Skin epidermis (tissue), 12 donors: ENCODE results near the gene ST14.
"Not testable (repeated sequence)": the region's sequence is repeated elsewhere in the genome, so short reads cannot be mapped to it uniquely, and the experiment has no call there.

ENCODE experiments used
- H3K27ac ChIP-seq, 21 experiments: fragments of 200-600 bp; sonication (generic) in 11 of 21; one replicate each; pipeline ENCODE4 v1.5.0; 2020; ENCODE audit warnings: mild to moderate bottlenecking in 3 of 21, inconsistent platforms in 2 of 21, moderate library complexity in 2 of 21
- H3K4me3 ChIP-seq, 7 experiments: fragments of 200-600 bp; sonication (generic) in 2 of 7; one replicate each; pipeline ENCODE4 v1.5.0; 2020; ENCODE audit warnings: inconsistent platforms in 2 of 7, mild to moderate bottlenecking in 2 of 7, moderate library complexity in 1 of 7

The ST14 gene

GRCh38 chr11:130247319-130247718, 87.7 kb downstream of the ST14 start:
- no peak overlapping the region for H3K4me3 ChIP-seq
- H3K27ac ChIP-seq = no peak overlapping the region

DNA sequence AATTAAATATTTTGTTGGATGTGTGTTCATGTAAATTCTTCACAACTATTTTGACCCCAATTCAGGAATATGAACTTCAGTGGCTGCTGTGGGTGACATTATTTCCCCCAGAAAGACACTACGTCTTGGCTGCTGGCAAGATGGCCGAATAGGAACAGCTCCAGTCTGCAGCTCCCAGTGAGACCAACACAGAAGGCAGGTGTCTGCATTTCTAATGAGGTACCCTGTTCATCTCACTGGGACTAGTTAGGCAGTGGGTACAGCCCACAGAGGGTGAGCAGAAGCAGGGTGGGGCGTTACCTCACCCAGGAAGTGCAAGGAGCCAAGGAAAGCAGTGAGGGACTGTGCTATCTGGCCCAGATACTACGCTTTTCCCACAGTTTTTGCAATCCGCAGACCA, 89.8 kb downstream of the ST14 start:
- Histone ChIP-seq H3K4me3 (no peak overlapping the region), H3K27ac (no peak overlapping the region)

GRCh38 chr11:130249929-130250328, 90.3 kb downstream of the ST14 start:
- not testable (repeated sequence) for H3K27ac ChIP-seq, H3K4me3 ChIP-seq

- H3K27ac ChIP-seq, H3K4me3 ChIP-seq: not testable (repeated sequence)
Measured at GRCh38 chr11:130251763-130252162, 92.2 kb downstream of the ST14 start.
